Esophagus muscularis mucosa (tissue), 4 donors: Measurements from ENCODE around the gene ALG14.

Source experiments
- EP300 ChIP-seq: sonication (generic); formaldehyde crosslinking; IDR thresholded peaks from one replicate; pipeline ENCODE4 v1.6.1; 2017; ENCODE audit warnings: antibody characterized with exemption
- POLR2A ChIP-seq: fragments of 450-650 bp; IDR thresholded peaks from one replicate; pipeline ENCODE4 v1.6.1; 2017; ENCODE audit warnings: antibody characterized with exemption, moderate library complexity, mild to moderate bottlenecking, low read depth
- POLR2AphosphoS5 ChIP-seq, 2 donors: sonication (generic); formaldehyde crosslinking; IDR thresholded peaks; one replicate each; pipeline ENCODE4 v1.6.1; 2017; ENCODE audit warnings: antibody characterized with exemption in 2 of 2
- TF ChIP-seq, protein P1 (sequence below), 3 experiments: fragments of 200-600 bp in 2 of 3; fragments of 450-650 bp in 1 of 3; sonication (generic) in 2 of 3; IDR thresholded peaks; one replicate each; pipeline ENCODE4 v1.5.1; 2017 to 2019; ENCODE audit warnings: antibody characterized with exemption in 3 of 3, mild to moderate bottlenecking in 2 of 3, moderate library complexity in 1 of 3

DNA sequence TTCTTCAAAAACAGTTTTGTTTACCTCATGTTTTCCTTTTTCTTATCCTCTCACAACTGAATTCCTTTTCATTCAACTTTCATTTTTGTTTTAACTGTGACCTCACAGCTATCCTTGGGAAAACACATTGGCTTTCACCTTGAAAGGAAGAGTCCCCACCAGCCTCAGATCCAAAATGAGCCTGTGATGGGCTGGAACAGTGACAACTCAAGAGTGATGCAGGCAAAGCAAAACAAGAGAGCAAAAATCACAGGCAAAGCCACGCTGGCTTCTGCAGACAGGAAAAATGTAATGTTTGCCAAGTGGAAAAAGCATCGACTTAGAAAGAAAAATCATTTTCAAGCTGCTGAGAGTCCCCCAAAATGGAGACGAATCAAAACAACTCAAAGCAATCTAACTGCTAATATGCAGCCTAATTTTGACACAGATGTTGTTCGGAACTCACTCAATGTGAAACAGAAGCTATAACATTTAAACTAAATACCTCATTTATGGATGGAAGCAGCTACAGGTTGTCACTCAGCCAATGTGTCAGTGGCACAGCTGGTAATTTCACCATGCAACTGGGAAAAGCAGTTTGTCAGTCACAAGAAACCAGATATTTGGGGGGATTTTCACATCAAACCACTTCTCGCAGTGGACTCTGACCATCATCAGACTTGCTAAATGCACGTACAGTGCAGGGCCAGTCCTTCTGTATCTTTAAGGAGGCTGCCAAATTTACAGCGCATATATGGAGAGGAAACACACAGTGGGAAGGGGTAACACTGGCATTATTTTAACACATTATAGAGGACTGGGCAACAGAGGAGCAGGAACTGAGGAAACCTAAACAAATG, 50.7 kb downstream of the ALG14 start:
- TF ChIP-seq, protein P1, sequence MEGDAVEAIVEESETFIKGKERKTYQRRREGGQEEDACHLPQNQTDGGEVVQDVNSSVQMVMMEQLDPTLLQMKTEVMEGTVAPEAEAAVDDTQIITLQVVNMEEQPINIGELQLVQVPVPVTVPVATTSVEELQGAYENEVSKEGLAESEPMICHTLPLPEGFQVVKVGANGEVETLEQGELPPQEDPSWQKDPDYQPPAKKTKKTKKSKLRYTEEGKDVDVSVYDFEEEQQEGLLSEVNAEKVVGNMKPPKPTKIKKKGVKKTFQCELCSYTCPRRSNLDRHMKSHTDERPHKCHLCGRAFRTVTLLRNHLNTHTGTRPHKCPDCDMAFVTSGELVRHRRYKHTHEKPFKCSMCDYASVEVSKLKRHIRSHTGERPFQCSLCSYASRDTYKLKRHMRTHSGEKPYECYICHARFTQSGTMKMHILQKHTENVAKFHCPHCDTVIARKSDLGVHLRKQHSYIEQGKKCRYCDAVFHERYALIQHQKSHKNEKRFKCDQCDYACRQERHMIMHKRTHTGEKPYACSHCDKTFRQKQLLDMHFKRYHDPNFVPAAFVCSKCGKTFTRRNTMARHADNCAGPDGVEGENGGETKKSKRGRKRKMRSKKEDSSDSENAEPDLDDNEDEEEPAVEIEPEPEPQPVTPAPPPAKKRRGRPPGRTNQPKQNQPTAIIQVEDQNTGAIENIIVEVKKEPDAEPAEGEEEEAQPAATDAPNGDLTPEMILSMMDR (IDR thresholded peaks at IDR 0.05), result no peak
- TF ChIP-seq POLR2A (no peak), POLR2AphosphoS5 (IDR thresholded peaks at IDR 0.05) (no peak), EP300 (no peak)
